ENCODE measurements around the gene TAF11L6.

GRCh38 chr5:17492770-17493169, 35.7 kb upstream of the TAF11L6 start:
- TF ChIP-seq FOS (IDR thresholded peaks at IDR 0.05; ENCODE audit: borderline replicate concordance, insufficient read depth, low read length) (no peak), CTCF (IDR thresholded peaks at IDR 0.05; ENCODE audit: extremely low read depth in 1 of 2, insufficient read depth in 1 of 2, low read depth in 1 of 2, low read length in 2 of 2) (no peak), POLR2AphosphoS5 (IDR thresholded peaks at IDR 0.05; ENCODE audit: insufficient read depth, low read depth, low read length) (no peak), EZH2 (IDR thresholded peaks at IDR 0.05; ENCODE audit: borderline replicate concordance, low read depth, low read length, severe bottlenecking) (no peak)
